HCT116 (cell line): Measurements from ENCODE around the gene UCP2. TPM values are rescaled to one million over a fixed set of nuclear protein-coding genes. Genes with fewer than 3 reads are reported as not detected.

Source experiments
- ATAC-seq: fragments of 200-7000 bp; cut with Tn5 transposase; 2 replicates; pipeline ENCODE4 v1.9.1; 2020; ENCODE audit warnings: mild to moderate bottlenecking, moderate library complexity
- BruUV-seq: library from RNA; stranded (reverse); fragments of 400-500 nt; replicated peaks from 2 replicates; lab custom pipeline; 2021; lab: Mats Ljungman, UMichigan
- CTCF ChIA-PET: fragments of 300-600 bp; sonication (Branson Sonifier 250); formaldehyde crosslinking; loops from one replicate; lab custom pipeline; 2021; ENCODE audit warnings: antibody characterized with exemption; lab: Charles Lee
- POLR2A ChIA-PET: fragments of 300-600, 350-600 bp; sonication (Branson Sonifier 250); formaldehyde crosslinking; loops from one replicate; lab custom pipeline; 2021; ENCODE audit warnings: antibody characterized with exemption; lab: Charles Lee
- RAD21 ChIA-PET, 2 experiments: fragments of 300-600 bp; sonication (Branson Sonifier 250); formaldehyde crosslinking; loops; one replicate each; lab custom pipeline; 2023; ENCODE audit warnings: low total read pairs in 2 of 2; ENCODE audit not compliant: uncharacterized antibody in 2 of 2, unreplicated experiment in 2 of 2, low non-redundant PET in 1 of 2; lab: Charles Lee
- DNase-seq: peaks from one replicate; pipeline ENCODE4 v3.0.0-alpha.2; 2010; ENCODE audit warnings: low read depth, low spot score
- H2AFZ ChIP-seq: fragments of 200-600 bp; shearing (Covaris generic), sonication (generic); 2 replicates; pipeline ENCODE4 v1.6.1; 2017; ENCODE audit warnings: low read depth, mixed run types, mixed read lengths, antibody characterized with exemption, low read length; ENCODE audit not compliant: poor library complexity, severe bottlenecking
- H3K27ac ChIP-seq: 2 replicates; pipeline ENCODE4 v1.5.1; 2012; ENCODE audit warnings: low read depth, low read length
- H3K27me3 ChIP-seq: fragments of 200-600 bp; sonication (generic); 2 replicates; pipeline ENCODE4 v1.6.1; 2016; ENCODE audit warnings: mixed run types, low read length, mixed read lengths; ENCODE audit not compliant: insufficient read depth
- H3K36me3 ChIP-seq, 2 experiments: fragments of 200-500 bp in 1 of 2; fragments of 200-600 bp in 1 of 2; sonication (Bioruptor generic) in 1 of 2; sonication (generic) in 1 of 2; 2 replicates each; pipeline versions ENCODE4 v1.5.1 to v1.6.1; 2014 to 2016; ENCODE audit warnings: low read length in 2 of 2, inconsistent platforms in 1 of 2, mixed read lengths in 1 of 2, mixed run types in 1 of 2; ENCODE audit not compliant: insufficient read depth in 2 of 2, control insufficient read depth in 1 of 2
- H3K4me1 ChIP-seq, 2 experiments: fragments of 200-600 bp in 1 of 2; sonication (generic) in 1 of 2; 2 replicates each; pipeline versions ENCODE4 v1.5.1 to v1.6.1; 2012 to 2017; ENCODE audit warnings: low read length in 2 of 2, inconsistent platforms in 1 of 2, mild to moderate bottlenecking in 1 of 2, mixed read lengths in 1 of 2, mixed run types in 1 of 2, moderate library complexity in 1 of 2; ENCODE audit not compliant: insufficient read depth in 2 of 2, control insufficient read depth in 1 of 2
- H3K4me2 ChIP-seq: fragments of 200-600 bp; sonication (generic); 2 replicates; pipeline ENCODE4 v1.6.1; 2017; ENCODE audit warnings: mixed run types, low read length, mixed read lengths
- H3K4me3 ChIP-seq, 2 experiments: fragments of 200-600 bp in 1 of 2; sonication (generic) in 1 of 2; replicated peaks in 1 of 2; 2 replicates each; pipeline ENCODE4 v1.5.1; 2011 to 2016; ENCODE audit warnings: low read length in 2 of 2, control low read depth in 1 of 2, low read depth in 1 of 2, mild to moderate bottlenecking in 1 of 2, mixed read lengths in 1 of 2, mixed run types in 1 of 2
- H3K79me2 ChIP-seq: fragments of 200-600 bp; sonication (generic); 2 replicates; pipeline ENCODE4 v1.6.1; 2017; ENCODE audit warnings: mild to moderate bottlenecking, mixed run types, low read length, moderate library complexity, mixed read lengths; ENCODE audit not compliant: insufficient read depth
- H3K9ac ChIP-seq: fragments of 200-600 bp; sonication (generic); 2 replicates; pipeline ENCODE4 v1.6.1; 2016; ENCODE audit warnings: low read length, mixed read lengths
- H3K9me2 ChIP-seq: fragments of 200-600 bp; sonication (generic), shearing (Covaris generic); 2 replicates; pipeline ENCODE4 v1.6.1; 2017; ENCODE audit warnings: mixed run types, mild to moderate bottlenecking, moderate library complexity; ENCODE audit not compliant: insufficient read depth
- H3K9me3 ChIP-seq, 2 experiments: fragments of 200-500 bp in 1 of 2; fragments of 200-600 bp in 1 of 2; sonication (Bioruptor generic) in 1 of 2; sonication (generic) in 1 of 2; 2 replicates each; pipeline ENCODE4 v1.6.1; 2014 to 2017; ENCODE audit warnings: low read length in 2 of 2, mixed read lengths in 2 of 2, inconsistent platforms in 1 of 2, low read depth in 1 of 2, mild to moderate bottlenecking in 1 of 2, mixed run types in 1 of 2, moderate library complexity in 1 of 2; ENCODE audit not compliant: control insufficient read depth in 1 of 2, insufficient read depth in 1 of 2
- H4K20me1 ChIP-seq: fragments of 200-600 bp; sonication (generic), shearing (Covaris generic); 2 replicates; pipeline ENCODE4 v1.6.1; 2017; ENCODE audit warnings: mixed run types, mild to moderate bottlenecking, moderate library complexity; ENCODE audit not compliant: insufficient read depth
- CBX3 ChIP-seq: IDR thresholded peaks from 2 replicates; pipeline ENCODE4 v1.6.1; 2012; ENCODE audit warnings: low read depth
- EGR1 ChIP-seq: IDR thresholded peaks from 2 replicates; pipeline ENCODE4 v1.6.1; 2012; ENCODE audit warnings: low read depth
- ELF1 ChIP-seq: IDR thresholded peaks from 2 replicates; pipeline ENCODE4 v1.6.1; 2012; ENCODE audit warnings: low read depth, borderline replicate concordance
- EZH2 ChIP-seq: fragments of 200-600 bp; sonication (generic); IDR thresholded peaks from 2 replicates; pipeline ENCODE4 v1.6.1; 2017; ENCODE audit warnings: antibody characterized with exemption, mixed run types
- EZH2phosphoT487 ChIP-seq: fragments of 200-600 bp; IDR thresholded peaks from 2 replicates; pipeline ENCODE4 v1.6.1; 2018; ENCODE audit warnings: antibody characterized with exemption, borderline replicate concordance
- JUND ChIP-seq: IDR thresholded peaks from 2 replicates; pipeline ENCODE4 v1.6.1; 2012
- POLR2A ChIP-seq: IDR thresholded peaks from 2 replicates; pipeline ENCODE4 v1.7.0; 2011; ENCODE audit warnings: borderline replicate concordance; ENCODE audit not compliant: insufficient read depth, insufficient read length; ENCODE audit errors: extremely low read depth
- POLR2AphosphoS5 ChIP-seq: IDR thresholded peaks from 2 replicates; pipeline ENCODE4 v1.6.1; 2011; ENCODE audit warnings: mild to moderate bottlenecking, low read depth, low read length, moderate library complexity
- RAD21 ChIP-seq: IDR thresholded peaks from 2 replicates; pipeline ENCODE4 v1.6.1; 2012; ENCODE audit warnings: low read depth, mild to moderate bottlenecking
- SIN3A ChIP-seq: IDR thresholded peaks from 2 replicates; pipeline ENCODE4 v1.6.1; 2012; ENCODE audit warnings: low read depth
- TCF7L2 ChIP-seq: IDR thresholded peaks from 2 replicates; pipeline ENCODE4 v1.7.0; 2011; ENCODE audit warnings: borderline replicate concordance, inconsistent platforms; ENCODE audit not compliant: insufficient read depth, insufficient read length; ENCODE audit errors: extremely low read depth
- ZFX ChIP-seq: fragments of 450-650 bp; IDR thresholded peaks from 2 replicates; pipeline ENCODE4 v1.6.1; 2017
- ZNF274 ChIP-seq: fragments of 200-500 bp; sonication (Bioruptor generic); IDR thresholded peaks from 2 replicates; pipeline ENCODE4 v1.6.1; 2014; ENCODE audit warnings: mild to moderate bottlenecking, low read depth, low read length, inconsistent platforms
- intact Hi-C: fragments of 100-400 bp; cut with micrococcal nuclease; formaldehyde crosslinking; loops from 2 replicates; pipeline ENCODE4 v1.10.0; 2022
- total RNA-seq: library from RNA; stranded (reverse); gene quantifications from one replicate; pipeline ENCODE4 v1.2.1, GENCODE V29; 2021; ENCODE audit not compliant: unreplicated experiment
- TF ChIP-seq, protein P1 (sequence below): IDR thresholded peaks from 2 replicates; pipeline ENCODE4 v1.6.1; 2011; ENCODE audit warnings: mild to moderate bottlenecking, low read length, moderate library complexity; ENCODE audit not compliant: insufficient replicate concordance; ENCODE audit errors: extremely low read depth
- TF ChIP-seq, protein P2 (sequence below): IDR thresholded peaks from 2 replicates; pipeline ENCODE4 v1.6.1; 2012
- TF ChIP-seq, protein P3 (sequence below): IDR thresholded peaks from 2 replicates; pipeline ENCODE4 v1.6.1; 2012
- TF ChIP-seq, protein P4 (sequence below): IDR thresholded peaks from 2 replicates; pipeline ENCODE4 v1.6.1; 2012; ENCODE audit warnings: low read depth

UCP2 gene
- total RNA-seq, 1 experiment from 2014 or later, result 20.4 TPM

- Histone ChIP-seq H3K27me3 (no peaks in the 10 kb centered on the region), H3K9me2 (no peaks in the 10 kb centered on the region), H3K27ac (no peak overlapping the region), H3K79me2 (no peaks in the 10 kb centered on the region), H3K4me3 (no peak overlapping the region), H3K4me2 (no peak overlapping the region), H3K9me3 (no peaks in the 10 kb centered on the region), H3K9ac (no peak overlapping the region), H3K4me1 (no peaks in the 10 kb centered on the region), H3K36me3 (no peaks in the 10 kb centered on the region; a peak in 1 of 4 replicates), H2AFZ (no peak overlapping the region), H4K20me1 (no peaks in the 10 kb centered on the region)
- DNase-seq, result no peak
- CTCF ChIA-PET, result no interaction called here
- POLR2A ChIA-PET, result no interaction called here
- RAD21 ChIA-PET, result no interaction called here
- intact Hi-C loops, result no loop called here
- TF ChIP-seq EZH2 (no peak), ZNF274 (no peak), POLR2AphosphoS5 (no peak), JUND (no peak), EZH2phosphoT487 (no peak), RAD21 (no peak), TCF7L2 (no peak), SIN3A (no peak), EGR1 (no peak), CBX3 (no peak), ELF1 (no peak), ZFX (no peak), POLR2A (no peak)
- TF ChIP-seq, protein P1, sequence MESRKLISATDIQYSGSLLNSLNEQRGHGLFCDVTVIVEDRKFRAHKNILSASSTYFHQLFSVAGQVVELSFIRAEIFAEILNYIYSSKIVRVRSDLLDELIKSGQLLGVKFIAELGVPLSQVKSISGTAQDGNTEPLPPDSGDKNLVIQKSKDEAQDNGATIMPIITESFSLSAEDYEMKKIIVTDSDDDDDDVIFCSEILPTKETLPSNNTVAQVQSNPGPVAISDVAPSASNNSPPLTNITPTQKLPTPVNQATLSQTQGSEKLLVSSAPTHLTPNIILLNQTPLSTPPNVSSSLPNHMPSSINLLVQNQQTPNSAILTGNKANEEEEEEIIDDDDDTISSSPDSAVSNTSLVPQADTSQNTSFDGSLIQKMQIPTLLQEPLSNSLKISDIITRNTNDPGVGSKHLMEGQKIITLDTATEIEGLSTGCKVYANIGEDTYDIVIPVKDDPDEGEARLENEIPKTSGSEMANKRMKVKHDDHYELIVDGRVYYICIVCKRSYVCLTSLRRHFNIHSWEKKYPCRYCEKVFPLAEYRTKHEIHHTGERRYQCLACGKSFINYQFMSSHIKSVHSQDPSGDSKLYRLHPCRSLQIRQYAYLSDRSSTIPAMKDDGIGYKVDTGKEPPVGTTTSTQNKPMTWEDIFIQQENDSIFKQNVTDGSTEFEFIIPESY, result no peak
- TF ChIP-seq, protein P2, sequence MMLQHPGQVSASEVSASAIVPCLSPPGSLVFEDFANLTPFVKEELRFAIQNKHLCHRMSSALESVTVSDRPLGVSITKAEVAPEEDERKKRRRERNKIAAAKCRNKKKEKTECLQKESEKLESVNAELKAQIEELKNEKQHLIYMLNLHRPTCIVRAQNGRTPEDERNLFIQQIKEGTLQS, result no peak
- TF ChIP-seq, protein P3, sequence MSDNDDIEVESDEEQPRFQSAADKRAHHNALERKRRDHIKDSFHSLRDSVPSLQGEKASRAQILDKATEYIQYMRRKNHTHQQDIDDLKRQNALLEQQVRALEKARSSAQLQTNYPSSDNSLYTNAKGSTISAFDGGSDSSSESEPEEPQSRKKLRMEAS, result no peak
- TF ChIP-seq, protein P4, sequence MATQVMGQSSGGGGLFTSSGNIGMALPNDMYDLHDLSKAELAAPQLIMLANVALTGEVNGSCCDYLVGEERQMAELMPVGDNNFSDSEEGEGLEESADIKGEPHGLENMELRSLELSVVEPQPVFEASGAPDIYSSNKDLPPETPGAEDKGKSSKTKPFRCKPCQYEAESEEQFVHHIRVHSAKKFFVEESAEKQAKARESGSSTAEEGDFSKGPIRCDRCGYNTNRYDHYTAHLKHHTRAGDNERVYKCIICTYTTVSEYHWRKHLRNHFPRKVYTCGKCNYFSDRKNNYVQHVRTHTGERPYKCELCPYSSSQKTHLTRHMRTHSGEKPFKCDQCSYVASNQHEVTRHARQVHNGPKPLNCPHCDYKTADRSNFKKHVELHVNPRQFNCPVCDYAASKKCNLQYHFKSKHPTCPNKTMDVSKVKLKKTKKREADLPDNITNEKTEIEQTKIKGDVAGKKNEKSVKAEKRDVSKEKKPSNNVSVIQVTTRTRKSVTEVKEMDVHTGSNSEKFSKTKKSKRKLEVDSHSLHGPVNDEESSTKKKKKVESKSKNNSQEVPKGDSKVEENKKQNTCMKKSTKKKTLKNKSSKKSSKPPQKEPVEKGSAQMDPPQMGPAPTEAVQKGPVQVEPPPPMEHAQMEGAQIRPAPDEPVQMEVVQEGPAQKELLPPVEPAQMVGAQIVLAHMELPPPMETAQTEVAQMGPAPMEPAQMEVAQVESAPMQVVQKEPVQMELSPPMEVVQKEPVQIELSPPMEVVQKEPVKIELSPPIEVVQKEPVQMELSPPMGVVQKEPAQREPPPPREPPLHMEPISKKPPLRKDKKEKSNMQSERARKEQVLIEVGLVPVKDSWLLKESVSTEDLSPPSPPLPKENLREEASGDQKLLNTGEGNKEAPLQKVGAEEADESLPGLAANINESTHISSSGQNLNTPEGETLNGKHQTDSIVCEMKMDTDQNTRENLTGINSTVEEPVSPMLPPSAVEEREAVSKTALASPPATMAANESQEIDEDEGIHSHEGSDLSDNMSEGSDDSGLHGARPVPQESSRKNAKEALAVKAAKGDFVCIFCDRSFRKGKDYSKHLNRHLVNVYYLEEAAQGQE, result no peak
- BruUV-seq, result no TSS peak
- ATAC-seq, result no peak
Observed at GRCh38 chr11:74014880-74015279, 32.2 kb upstream of the UCP2 start.
